Measurements from ENCODE around the gene ZNF292.

- no peak for TF ChIP-seq TAF1 (IDR thresholded peaks at IDR 0.05; ENCODE audit: borderline replicate concordance, low read depth, low read length)
- no peak for TF ChIP-seq POLR2AphosphoS5 (IDR thresholded peaks at IDR 0.05; ENCODE audit: low read depth, low read length)
These were observed 153.6 kb downstream of the ZNF292 start for GRCh38 chr6:87308970-87309369.

Data from GM12892 (cell line).